ENCODE results near the gene PPP3CA.
"Not testable (repeated sequence)": the region's sequence is repeated elsewhere in the genome, so short reads cannot be mapped to it uniquely, and the experiment has no call there.

Gene PPP3CA

DNA sequence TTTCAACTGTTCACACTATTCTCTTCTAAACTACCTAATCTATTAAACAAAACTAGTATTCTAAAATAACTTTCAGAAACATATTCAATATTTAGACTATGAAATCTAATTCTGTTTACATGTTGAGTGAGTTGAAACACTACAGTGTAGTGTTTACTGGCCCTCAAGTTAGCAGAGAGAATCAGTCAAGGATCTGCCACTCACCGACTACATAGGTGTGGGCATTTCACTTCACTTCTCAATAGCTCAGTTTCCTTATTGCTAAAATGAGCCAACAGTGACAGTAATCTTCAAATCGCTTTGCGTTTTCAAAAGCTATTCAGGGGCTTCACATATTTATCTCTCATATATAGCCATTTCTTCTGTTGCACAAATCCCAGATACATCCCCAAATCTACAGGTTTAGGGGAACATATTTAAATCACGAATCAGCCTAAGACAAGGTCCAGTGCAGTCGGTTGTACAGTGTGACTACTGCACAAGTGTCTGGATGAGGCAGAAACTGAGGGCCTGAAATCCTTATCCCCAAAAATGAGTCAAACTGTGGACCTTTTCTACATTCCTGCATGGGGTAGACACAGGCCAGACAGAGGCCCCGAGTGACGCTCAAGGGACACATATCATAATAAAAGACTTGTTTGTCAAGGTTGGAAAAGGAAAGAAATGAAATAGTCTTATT lies 129.8 kb downstream of the PPP3CA start:
- no peak for DNase-seq (ENCODE audit: low read depth in 2 of 2)

DNA sequence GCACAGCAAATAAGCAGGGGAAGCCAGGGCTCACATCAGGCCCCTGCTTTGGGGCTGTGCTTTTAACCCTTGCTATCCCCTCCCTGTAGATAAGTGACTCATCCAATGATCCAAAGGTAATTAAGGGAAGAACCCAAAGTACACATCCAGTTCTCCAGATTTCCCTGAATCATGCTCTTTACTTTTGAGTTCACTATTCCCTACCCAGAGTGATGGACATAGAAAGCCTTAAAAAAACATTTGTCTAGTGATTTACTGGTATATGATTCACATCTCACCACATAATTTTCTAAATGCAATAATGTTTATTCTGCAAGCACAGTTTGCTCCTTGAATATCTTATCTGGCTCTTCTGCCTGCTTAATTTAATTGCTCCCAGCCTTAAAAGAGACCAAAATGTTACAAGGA lies 136.2 kb downstream of the PPP3CA start:
- DNase-seq (ENCODE audit: low read depth in 2 of 2) = no peak

DNA sequence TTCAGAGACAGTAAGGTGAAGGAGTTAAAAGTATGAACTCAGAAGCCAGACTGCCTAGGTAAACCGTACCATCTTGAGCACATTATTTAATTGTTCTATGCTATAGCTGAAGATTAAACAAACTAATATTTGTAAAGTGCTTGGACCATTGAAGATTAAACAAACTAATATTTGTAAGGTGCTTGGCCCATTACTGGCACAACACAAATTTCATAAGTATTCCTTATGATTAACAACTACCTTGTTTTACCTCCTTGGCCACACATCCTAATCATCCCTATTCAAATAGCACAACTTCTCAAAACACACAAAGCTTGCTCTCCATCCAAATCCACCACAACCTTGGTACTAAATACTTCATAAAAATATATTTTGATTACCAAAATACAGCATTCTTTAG lies 137.0 kb downstream of the PPP3CA start:
- no peak for DNase-seq (ENCODE audit: low read depth in 2 of 2)

GRCh38 chr4:101208171-101208570 lies 139.2 kb downstream of the PPP3CA start:
- no peak for DNase-seq (ENCODE audit: low read depth in 2 of 2)

DNA sequence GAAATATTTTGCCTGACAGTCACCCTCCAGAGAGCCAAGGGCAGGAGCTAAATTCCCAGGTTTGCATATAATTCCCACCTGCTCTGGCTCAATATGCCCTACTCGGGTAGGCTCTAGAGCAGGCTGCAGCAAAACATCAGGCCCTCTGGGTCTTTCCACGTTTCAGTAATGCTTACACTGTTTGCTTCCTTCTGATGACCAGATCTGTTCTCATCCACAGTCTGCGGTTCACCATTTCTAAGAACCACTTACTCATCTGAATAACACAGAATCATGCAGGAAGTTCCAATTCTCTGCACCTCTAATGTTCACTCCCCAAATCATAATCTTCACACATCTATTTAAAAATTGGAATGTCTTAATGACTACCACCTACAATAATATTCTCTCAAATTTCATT lies 141.4 kb downstream of the PPP3CA start:
- peak; percentile 4 to 5 for DNase-seq (ENCODE audit: low read depth in 2 of 2)

DNA sequence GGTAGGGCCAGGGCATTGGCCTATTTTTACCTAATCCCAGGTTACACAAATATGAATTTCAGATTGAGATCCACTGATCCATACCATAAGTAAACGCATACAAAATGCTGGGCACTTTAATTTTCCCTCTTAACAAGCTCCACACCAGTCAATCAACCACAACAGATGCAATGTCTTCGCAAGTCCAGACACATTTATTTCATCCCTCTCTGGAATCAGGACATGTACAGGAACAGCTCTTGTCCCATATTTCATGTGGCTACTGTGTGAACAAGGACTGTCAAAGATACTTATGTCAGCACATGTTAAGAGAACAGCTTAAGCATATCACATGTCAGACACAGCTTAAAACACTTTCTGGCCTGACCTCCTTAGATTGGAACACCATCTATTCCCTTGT lies 145.9 kb downstream of the PPP3CA start:
- no peak for DNase-seq (ENCODE audit: low read depth in 2 of 2)

GRCh38 chr4:101200561-101200960 lies 146.8 kb downstream of the PPP3CA start:
- DNase-seq (ENCODE audit: low read depth in 2 of 2) = no peak

GRCh38 chr4:101199507-101200285 lies 147.6 kb downstream of the PPP3CA start:
- DNase-seq (ENCODE audit: low read depth in 2 of 2) = no peak

DNA sequence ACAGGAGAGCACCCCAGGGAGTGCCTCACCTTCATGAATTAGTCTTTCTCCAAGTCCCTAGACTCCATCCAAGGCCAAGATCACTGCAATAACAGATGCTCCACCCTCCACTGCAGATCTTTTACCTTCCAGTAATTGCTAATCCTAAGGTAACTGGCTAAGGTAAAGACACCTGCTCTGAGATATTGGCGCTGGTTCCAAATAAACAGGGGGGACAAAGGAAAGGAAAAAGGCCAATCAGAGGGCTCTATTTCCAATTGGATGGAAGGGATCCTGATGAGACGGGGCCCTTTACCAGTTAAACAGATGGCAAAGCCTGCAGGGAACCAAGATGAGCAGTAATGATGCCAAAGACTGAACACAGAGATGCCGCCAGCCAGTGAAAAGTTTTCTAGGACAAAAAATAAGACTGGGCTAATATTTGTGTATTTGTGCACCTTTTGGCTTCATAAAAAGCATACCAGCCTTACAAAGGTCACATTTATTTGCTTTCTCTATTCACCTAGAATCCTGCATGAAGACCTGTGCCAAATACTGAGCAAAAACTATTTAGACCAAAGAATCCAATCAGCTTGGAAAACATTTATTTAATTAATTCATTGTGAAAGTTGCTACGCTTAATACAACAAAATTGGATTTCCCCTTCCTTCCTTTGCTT lies 148.5 kb downstream of the PPP3CA start:
- no peak for DNase-seq (ENCODE audit: low read depth in 2 of 2)

GRCh38 chr4:101197350-101197749 lies 150.0 kb downstream of the PPP3CA start:
- DNase-seq (ENCODE audit: low read depth in 2 of 2) = no peak

GRCh38 chr4:101192244-101192643 lies 155.1 kb downstream of the PPP3CA start:
- DNase-seq (ENCODE audit: low read depth in 2 of 2) = no peak

DNA sequence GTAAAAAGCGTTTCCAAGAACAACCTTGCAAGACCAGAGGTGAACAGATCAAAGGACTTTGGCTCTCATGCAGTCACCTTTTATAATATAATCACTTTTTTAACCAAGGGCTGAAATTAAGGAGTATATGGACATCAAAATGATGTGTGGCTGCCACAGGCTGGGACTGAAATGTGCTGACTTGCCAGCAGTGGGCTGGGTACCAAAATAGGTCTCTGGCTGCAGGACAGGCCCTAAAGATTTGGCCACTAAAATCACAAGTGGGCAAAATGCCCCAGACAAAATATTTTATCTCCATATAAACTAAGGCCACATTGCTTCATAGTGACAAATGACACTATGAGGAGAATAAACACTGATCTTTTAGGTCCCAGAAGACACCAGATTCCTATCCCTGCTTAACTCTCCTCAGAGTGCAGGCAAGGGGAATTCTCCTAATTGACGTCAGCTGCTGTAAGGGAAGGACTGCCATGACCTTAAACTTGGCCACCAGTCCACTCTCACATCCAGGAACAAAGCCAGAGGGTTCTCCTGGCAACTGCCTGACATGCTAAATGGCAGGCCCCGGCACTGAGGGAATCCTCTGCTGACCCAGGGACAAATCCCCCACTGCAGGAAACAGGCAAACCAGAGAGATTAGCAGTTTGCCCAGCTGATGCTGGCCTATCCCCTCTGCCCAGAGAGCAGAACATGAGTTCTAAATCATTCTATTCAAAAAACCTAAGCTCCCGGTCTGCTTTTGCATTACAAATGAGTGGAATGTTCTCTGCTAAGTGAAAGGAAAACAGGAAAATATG lies 155.8 kb downstream of the PPP3CA start:
- DNase-seq (ENCODE audit: low read depth in 2 of 2) = no peak

DNA sequence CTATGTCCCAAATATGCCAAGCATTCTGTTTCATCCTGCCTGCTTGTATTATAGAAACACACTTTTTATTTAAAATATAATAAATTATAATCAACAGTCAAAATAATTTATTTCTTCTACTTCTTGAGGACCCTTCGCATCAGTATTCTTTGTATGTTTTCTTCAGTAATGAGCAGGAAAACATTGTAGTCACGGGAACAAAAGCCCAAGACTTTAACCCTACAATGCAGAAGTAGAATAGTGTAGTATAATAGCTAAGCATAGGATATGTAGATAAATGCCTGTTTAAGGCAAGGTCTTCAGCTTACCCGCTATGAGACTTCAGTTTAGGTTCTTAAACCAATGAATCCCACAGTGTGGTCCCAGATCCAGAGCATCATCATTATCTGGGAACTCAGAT lies 156.6 kb downstream of the PPP3CA start:
- DNase-seq (ENCODE audit: low read depth in 2 of 2) = no peak

GRCh38 chr4:101188906-101189305 lies 158.4 kb downstream of the PPP3CA start:
- no peak for DNase-seq (ENCODE audit: low read depth in 2 of 2)

GRCh38 chr4:101187841-101188240 lies 159.5 kb downstream of the PPP3CA start:
- DNase-seq (ENCODE audit: low read depth in 2 of 2) = no peak

GRCh38 chr4:101186567-101187184 lies 160.7 kb downstream of the PPP3CA start:
- DNase-seq (ENCODE audit: low read depth in 2 of 2) = no peak

- no peak for DNase-seq (ENCODE audit: low read depth in 2 of 2)
These were observed 162.7 kb downstream of the PPP3CA start for GRCh38 chr4:101184668-101185067.

DNA sequence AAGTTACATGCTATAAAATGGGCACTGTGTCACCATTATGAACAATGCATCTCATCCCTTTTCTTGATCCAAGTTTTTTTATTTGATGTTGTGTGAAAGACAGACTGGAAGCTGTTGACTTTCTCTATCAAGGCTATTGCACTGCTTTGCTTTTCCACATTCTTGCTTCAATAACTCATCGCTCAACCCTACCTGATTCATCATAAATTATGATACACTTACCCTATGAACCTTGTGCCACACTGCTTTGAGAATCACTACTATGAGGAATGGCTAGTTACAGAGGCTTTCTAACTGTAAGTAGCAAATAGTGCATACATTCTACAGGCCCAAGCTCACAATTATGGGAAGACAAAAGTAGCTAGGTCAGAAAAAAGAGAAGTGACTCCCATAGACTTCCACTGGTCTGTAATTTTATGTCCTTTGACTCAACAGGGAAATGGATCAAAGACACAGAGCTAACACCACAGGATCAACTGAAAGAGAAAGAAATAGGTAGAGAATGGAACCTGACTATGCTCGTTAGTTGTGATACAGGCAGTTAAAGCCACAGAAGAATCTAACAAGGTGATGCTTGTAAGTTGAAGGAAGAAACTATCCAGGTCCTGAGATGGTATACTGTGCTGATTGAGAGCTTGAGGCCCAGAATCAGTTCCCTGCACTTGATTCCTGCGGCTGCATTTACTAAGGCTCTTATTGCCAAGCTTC lies 163.5 kb downstream of the PPP3CA start:
- no peak for DNase-seq (ENCODE audit: low read depth in 2 of 2)

DNA sequence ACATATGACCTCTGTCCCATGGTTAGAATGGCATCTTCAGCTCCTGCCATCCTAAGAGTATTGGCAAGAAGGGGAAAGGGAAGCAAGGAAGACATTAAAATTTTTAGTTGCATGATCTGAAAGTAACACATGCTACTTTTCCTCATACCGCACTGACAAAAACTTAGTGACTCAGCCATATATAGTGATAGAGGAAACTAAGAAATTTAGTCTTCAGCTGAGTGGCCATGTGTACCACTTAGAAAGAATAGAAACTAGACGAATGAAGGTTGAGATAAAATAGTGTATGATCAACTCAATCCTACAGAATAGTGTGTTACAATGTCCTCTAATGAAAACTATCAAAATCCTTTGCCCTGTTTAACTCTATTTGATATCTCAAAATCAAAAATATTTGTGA lies 164.1 kb downstream of the PPP3CA start:
- DNase-seq (ENCODE audit: low read depth in 2 of 2) = no peak

GRCh38 chr4:101182688-101183087 lies 164.6 kb downstream of the PPP3CA start:
- DNase-seq (ENCODE audit: low read depth in 2 of 2) = not testable (repeated sequence)

DNA sequence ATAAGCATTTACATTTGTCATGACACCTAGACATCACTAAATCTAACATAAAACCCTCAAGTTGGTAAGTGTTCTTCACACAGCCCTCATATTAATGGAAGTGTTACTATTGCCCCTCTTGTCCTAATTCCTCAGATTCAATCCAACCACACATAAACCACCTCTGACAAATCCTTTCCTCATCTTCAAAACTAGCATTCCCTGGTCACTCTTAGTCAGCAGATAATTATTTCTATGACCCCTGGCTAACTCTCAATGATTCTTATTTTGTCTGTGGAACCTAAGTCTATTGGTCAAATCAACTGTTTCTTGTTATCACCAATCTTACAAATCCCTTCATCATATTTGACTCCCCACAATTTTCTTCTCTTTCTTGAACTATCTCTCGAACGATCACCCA lies 168.6 kb downstream of the PPP3CA start:
- DNase-seq (ENCODE audit: low read depth in 2 of 2) = no peak

Data from stimulated activated CD8-positive, alpha-beta memory T cell treated with anti-CD3 and anti-CD28 coated beads, Interleukin-7, amount 100 ng/mL, for 1 hour (primary cell).